Thyroid gland (tissue), 4 donors: Measurements from ENCODE around the gene CXCL14. TPM values are rescaled to one million over a fixed set of nuclear protein-coding genes. Genes with fewer than 3 reads are reported as not detected.

Source experiments
- DNase-seq, 2 donors: peaks; one replicate each; pipeline ENCODE4 v3.0.0-alpha.2; 2019
- H3K27ac ChIP-seq, 3 donors: fragments of 200-600 bp; sonication (generic); 1 replicate in 2 of 3; 2 replicates in 1 of 3; pipeline ENCODE4 v1.5.1; 2016 to 2019; ENCODE audit warnings: mild to moderate bottlenecking in 1 of 3, moderate library complexity in 1 of 3
- H3K27me3 ChIP-seq: fragments of 200-600 bp; sonication (generic); one replicate; pipeline ENCODE4 v1.5.1; 2019
- H3K36me3 ChIP-seq, 2 donors: fragments of 200-600 bp; sonication (generic); one replicate each; pipeline ENCODE4 v1.5.1; 2016 to 2019
- H3K4me1 ChIP-seq, 2 donors: fragments of 200-600 bp; sonication (generic); one replicate each; pipeline ENCODE4 v1.5.1; 2017 to 2019
- H3K4me3 ChIP-seq, 3 donors: fragments of 200-600 bp; sonication (generic); replicated peaks in 1 of 3; 1 replicate in 2 of 3; 2 replicates in 1 of 3; pipeline ENCODE4 v1.5.1; 2016; ENCODE audit warnings: mild to moderate bottlenecking in 1 of 3
- H3K9me3 ChIP-seq: fragments of 200-600 bp; sonication (generic); one replicate; pipeline ENCODE4 v1.5.1; 2017
- CTCF ChIP-seq, 6 experiments: fragments of 200-600 bp in 3 of 6; fragments of 450-650 bp in 3 of 6; sonication (generic) in 3 of 6; IDR thresholded peaks; one replicate each; pipeline ENCODE4 v1.5.1; 2016 to 2019; ENCODE audit warnings: antibody characterized with exemption in 6 of 6, mild to moderate bottlenecking in 2 of 6, inconsistent platforms in 1 of 6, moderate library complexity in 1 of 6
- POLR2A ChIP-seq, 2 donors: fragments of 450-650 bp; IDR thresholded peaks; one replicate each; pipeline ENCODE4 v1.6.1; 2017; ENCODE audit warnings: antibody characterized with exemption in 2 of 2, mild to moderate bottlenecking in 2 of 2, moderate library complexity in 1 of 2
- WGBS, 2 donors: methylation state at CpG; one replicate each; pipeline ENCODE4 v1.1.5; 2017; 5-methylcytosine and 5-hydroxymethylcytosine counted together
- intact Hi-C: fragments of 100-400 bp; cut with DNase I; formaldehyde crosslinking; loops from one replicate; pipeline ENCODE4 v1.15.1; 2023
- total RNA-seq, 4 donors: library from RNA; depleted of rRNA; stranded (reverse); fragments of >200 nt; gene quantifications; one replicate each; pipeline ENCODE4 v1.2.3, GENCODE V29; 2016

CXCL14 gene
- total RNA-seq, 4 donors from 2014 or later = 39.4 to 57.0 (median 48.9) TPM

GRCh38 chr5:135584276-135584675 is 5.5 kb upstream of the CXCL14 start:
- intact Hi-C loops = no loop called here
- H3K9me3 ChIP-seq = no peaks in the 10 kb centered on the region
- TF ChIP-seq POLR2A (IDR thresholded peaks at IDR 0.05) = no peak
- TF ChIP-seq CTCF (IDR thresholded peaks at IDR 0.05) = no peak
- no peak for DNase-seq
- WGBS, 2 donors = 76 to 83% methylated on average over 2 of the region's 2 CpGs
- H3K4me1 ChIP-seq = no peaks in the 10 kb centered on the region
- H3K36me3 ChIP-seq = no peaks in the 10 kb centered on the region
- no peaks in the 10 kb centered on the region for H3K27me3 ChIP-seq
- H3K4me3 ChIP-seq = no peak overlapping the region
- no peak overlapping the region for H3K27ac ChIP-seq

GRCh38 chr5:135582099-135582781 is 3.4 kb upstream of the CXCL14 start:
- Histone ChIP-seq H3K9me3 (no peaks in the 10 kb centered on the region), H3K4me3 (no peak overlapping the region), H3K27ac (no peak overlapping the region), H3K4me1 (peaks cover 0 to 8% of the 10 kb centered on the region in 2 donors), H3K27me3 (peaks cover 14% of the 10 kb centered on the region), H3K36me3 (no peaks in the 10 kb centered on the region)
- TF ChIP-seq CTCF (IDR thresholded peaks at IDR 0.05) (no peak), POLR2A (IDR thresholded peaks at IDR 0.05) (no peak)
- no peak for DNase-seq
- intact Hi-C loops = no loop called here
- WGBS, 2 donors = 76 to 77% methylated on average over 6 of the region's 6 CpGs

- H3K9me3 ChIP-seq = no peaks in the 10 kb centered on the region
- peaks cover 0 to 8% of the 10 kb centered on the region in 2 donors for H3K4me1 ChIP-seq
- no peak for DNase-seq
- TF ChIP-seq POLR2A (IDR thresholded peaks at IDR 0.05) (no peak), CTCF (IDR thresholded peaks at IDR 0.05) (no peak)
- H3K27ac ChIP-seq = no peak overlapping the region
- 1 to 2% methylated on average over 9 to 16 of the region's 21 CpGs for WGBS, 2 donors
- peaks cover 14% of the 10 kb centered on the region for H3K27me3 ChIP-seq
- no peaks in the 10 kb centered on the region for H3K36me3 ChIP-seq
- H3K4me3 ChIP-seq = no peak overlapping the region
- intact Hi-C loops = no loop called here
Measured at GRCh38 chr5:135578305-135578684, 496 bp downstream of the CXCL14 start.

- intact Hi-C loops = no loop called here
- H3K27ac ChIP-seq = no peak overlapping the region
- no peak for DNase-seq
- H3K27me3 ChIP-seq = peaks cover 14% of the 10 kb centered on the region
- peaks cover 0 to 8% of the 10 kb centered on the region in 2 donors for H3K4me1 ChIP-seq
- no peaks in the 10 kb centered on the region for H3K9me3 ChIP-seq
- H3K4me3 ChIP-seq = no peak overlapping the region
- no peaks in the 10 kb centered on the region for H3K36me3 ChIP-seq
- 24 to 36% methylated on average over 8 of the region's 8 CpGs for WGBS, 2 donors
- TF ChIP-seq POLR2A (IDR thresholded peaks at IDR 0.05) = no peak
- no peak for TF ChIP-seq CTCF (IDR thresholded peaks at IDR 0.05)
Measured at GRCh38 chr5:135577421-135577820, 1.4 kb downstream of the CXCL14 start.

GRCh38 chr5:135576075-135576599 is 2.7 kb downstream of the CXCL14 start:
- Histone ChIP-seq H3K4me3 (no peak overlapping the region), H3K27me3 (peaks cover 14% of the 10 kb centered on the region), H3K4me1 (peaks cover 0 to 8% of the 10 kb centered on the region in 2 donors), H3K36me3 (no peaks in the 10 kb centered on the region), H3K9me3 (no peaks in the 10 kb centered on the region), H3K27ac (no peak overlapping the region)
- DNase-seq = no peak
- intact Hi-C loops = no loop called here
- WGBS, 2 donors = 70% methylated on average over 6 of the region's 6 CpGs
- no peak for TF ChIP-seq CTCF (IDR thresholded peaks at IDR 0.05)
- no peak for TF ChIP-seq POLR2A (IDR thresholded peaks at IDR 0.05)
